ENCODE results near the gene HBG1. TPM values are rescaled to one million over a fixed set of nuclear protein-coding genes. Genes with fewer than 3 reads are reported as not detected.

The HBG1 gene
- total and polyA plus RNA-seq, 9 donors, result 3.7 TPM; not detected in 8

- no peak overlapping the region for H3K4me3 ChIP-seq
- no peak for TF ChIP-seq CTCF (IDR thresholded peaks at IDR 0.05)
- no peak for TF ChIP-seq EP300 (IDR thresholded peaks at IDR 0.05)
- TF ChIP-seq POLR2A (IDR thresholded peaks at IDR 0.05), result no peak
- H3K4me1 ChIP-seq (ENCODE audit: insufficient read depth), result no peaks in the 10 kb centered on the region
- 67 to 70% (median 67%) methylated on average over 7 of the region's 7 CpGs for WGBS, 3 donors
- H3K36me3 ChIP-seq, result no peaks in the 10 kb centered on the region
- intact Hi-C loops (cut with DNase I), result no loop called here
- H3K27me3 ChIP-seq, result no peaks in the 10 kb centered on the region
- no peak for DNase-seq
- H3K9me3 ChIP-seq, result no peaks in the 10 kb centered on the region
- H3K27ac ChIP-seq, result no peak overlapping the region
Observed at GRCh38 chr11:5210376-5210885, 39.2 kb downstream of the HBG1 start.

GRCh38 chr11:5204787-5205186, 44.9 kb downstream of the HBG1 start:
- Histone ChIP-seq H3K36me3 (no peaks in the 10 kb centered on the region), H3K4me1 (ENCODE audit: insufficient read depth) (no peaks in the 10 kb centered on the region), H3K9me3 (no peaks in the 10 kb centered on the region), H3K27me3 (no peaks in the 10 kb centered on the region), H3K27ac (no peak overlapping the region), H3K4me3 (no peak overlapping the region)
- WGBS, 3 donors, result 24 to 31% (median 30%) methylated on average over 1 of the region's 1 CpG
- DNase-seq, result no peak
- TF ChIP-seq EP300 (IDR thresholded peaks at IDR 0.05) (no peak), CTCF (IDR thresholded peaks at IDR 0.05) (no peak), POLR2A (IDR thresholded peaks at IDR 0.05) (no peak)
- intact Hi-C loops (cut with DNase I), result loop anchor here in 1 of 4 donors (10.0 kb wide), 1 partner anchor 600 kb away; the partner anchor contains the start of gene OR52N2

- Histone ChIP-seq H3K36me3 (no peaks in the 10 kb centered on the region), H3K27ac (no peak overlapping the region), H3K4me1 (ENCODE audit: insufficient read depth) (no peaks in the 10 kb centered on the region), H3K27me3 (no peaks in the 10 kb centered on the region), H3K9me3 (no peaks in the 10 kb centered on the region), H3K4me3 (no peak overlapping the region)
- intact Hi-C loops (cut with DNase I), result loop anchor here in 1 of 4 donors (10.0 kb wide), 1 partner anchor 601 kb away; the partner anchor contains the start of gene OR52N2
- TF ChIP-seq EP300 (IDR thresholded peaks at IDR 0.05) (no peak), POLR2A (IDR thresholded peaks at IDR 0.05) (no peak), CTCF (IDR thresholded peaks at IDR 0.05) (no peak)
- 50 to 60% (median 51%) methylated on average over 2 of the region's 2 CpGs for WGBS, 3 donors
- DNase-seq, result no peak
Observed at GRCh38 chr11:5203366-5203765, 46.3 kb downstream of the HBG1 start.

GRCh38 chr11:5200582-5200981, 49.1 kb downstream of the HBG1 start, which contains the start of gene OR51V1:
OR51V1 (minus strand) TSS chr11:5200682; CDS start chr11:5200682, 0 bp downstream.
- DNase-seq, result no peak
- Histone ChIP-seq H3K9me3 (no peaks in the 10 kb centered on the region), H3K4me3 (no peak within 1 kb of the TSS), H3K4me1 (ENCODE audit: insufficient read depth) (no peaks in the 10 kb centered on the region), H3K27me3 (no peaks in the 10 kb centered on the region), H3K36me3 (no peaks in the 10 kb centered on the region), H3K27ac (no peak within 1 kb of the TSS)
- WGBS, 3 donors, result 38 to 49% (median 43%) methylated on average over 1 of the region's 1 CpG
- intact Hi-C loops (cut with DNase I), result loop anchor here in 1 of 4 donors (10.0 kb wide), 1 partner anchor 604 kb away; the partner anchor contains the start of gene OR52N2
- TF ChIP-seq EP300 (IDR thresholded peaks at IDR 0.05) (no peak), CTCF (IDR thresholded peaks at IDR 0.05) (no peak), POLR2A (IDR thresholded peaks at IDR 0.05) (no peak)
